ENCODE measurements around the gene TUBD1.
"Not testable (repeated sequence)": the region's sequence is repeated elsewhere in the genome, so short reads cannot be mapped to it uniquely, and the experiment has no call there.

The TUBD1 gene

GRCh38 chr17:59858167-59858816 is 34.5 kb downstream of the TUBD1 start:
- H3K27me3 ChIP-seq (ENCODE audit: control insufficient read depth in 1 of 2, insufficient read depth in 2 of 2, low read length in 2 of 2): no peaks in the 10 kb centered on the region
- H3K9me3 ChIP-seq (ENCODE audit: control insufficient read depth in 1 of 2, low read length in 2 of 2): no peaks in the 10 kb centered on the region
- no peak overlapping the region for H3K9ac ChIP-seq (ENCODE audit: low read depth in 1 of 2, low read length in 2 of 2)
- H3K4me3 ChIP-seq (ENCODE audit: low read depth in 1 of 2, low read length in 2 of 2): no peak overlapping the region
- H3K36me3 ChIP-seq (ENCODE audit: control insufficient read depth in 1 of 2, insufficient read depth in 2 of 2, low read length in 2 of 2): peaks cover 0 to 11% of the 10 kb centered on the region in 2 donors
- H3K27ac ChIP-seq (ENCODE audit: low read depth, low read length): no peak overlapping the region
- H3K4me1 ChIP-seq (ENCODE audit: control insufficient read depth in 1 of 2, insufficient read depth in 2 of 2, low read length in 2 of 2): peaks cover 3 to 16% of the 10 kb centered on the region in 2 donors

GRCh38 chr17:59856859-59857794 is 35.6 kb downstream of the TUBD1 start:
- no peaks in the 10 kb centered on the region for H3K9me3 ChIP-seq (ENCODE audit: control insufficient read depth in 1 of 2, low read length in 2 of 2)
- no peaks in the 10 kb centered on the region for H3K27me3 ChIP-seq (ENCODE audit: control insufficient read depth in 1 of 2, insufficient read depth in 2 of 2, low read length in 2 of 2)
- H3K27ac ChIP-seq (ENCODE audit: low read depth, low read length): no peak overlapping the region
- no peak overlapping the region for H3K4me3 ChIP-seq (ENCODE audit: low read depth in 1 of 2, low read length in 2 of 2)
- peaks cover 7 to 26% of the 10 kb centered on the region in 2 donors for H3K4me1 ChIP-seq (ENCODE audit: control insufficient read depth in 1 of 2, insufficient read depth in 2 of 2, low read length in 2 of 2)
- peaks cover 0 to 8% of the 10 kb centered on the region in 2 donors for H3K36me3 ChIP-seq (ENCODE audit: control insufficient read depth in 1 of 2, insufficient read depth in 2 of 2, low read length in 2 of 2)
- no peak overlapping the region for H3K9ac ChIP-seq (ENCODE audit: low read depth in 1 of 2, low read length in 2 of 2)

- H3K4me3 ChIP-seq (ENCODE audit: low read depth in 1 of 2, low read length in 2 of 2); H3K27me3 ChIP-seq (ENCODE audit: control insufficient read depth in 1 of 2, insufficient read depth in 2 of 2, low read length in 2 of 2); H3K36me3 ChIP-seq (ENCODE audit: control insufficient read depth in 1 of 2, insufficient read depth in 2 of 2, low read length in 2 of 2); H3K9ac ChIP-seq (ENCODE audit: low read depth in 1 of 2, low read length in 2 of 2); H3K9me3 ChIP-seq (ENCODE audit: control insufficient read depth in 1 of 2, low read length in 2 of 2): not testable (repeated sequence)
- Histone ChIP-seq H3K4me1 (ENCODE audit: control insufficient read depth in 1 of 2, insufficient read depth in 2 of 2, low read length in 2 of 2) (peaks cover 24 to 43% of the 10 kb centered on the region in 2 donors), H3K27ac (ENCODE audit: low read depth, low read length) (peak overlapping the region; percentile 2)
These were observed 38.6 kb downstream of the TUBD1 start for GRCh38 chr17:59853919-59854729.

- Histone ChIP-seq H3K36me3 (ENCODE audit: control insufficient read depth in 1 of 2, insufficient read depth in 2 of 2, low read length in 2 of 2) (no peaks in the 10 kb centered on the region), H3K4me1 (ENCODE audit: control insufficient read depth in 1 of 2, insufficient read depth in 2 of 2, low read length in 2 of 2) (peaks cover 31 to 51% of the 10 kb centered on the region in 2 donors), H3K27ac (ENCODE audit: low read depth, low read length) (peak overlapping the region; percentile 3), H3K4me3 (ENCODE audit: low read depth in 1 of 2, low read length in 2 of 2) (peak overlapping the region in 1 of 2 donors; percentile 24), H3K27me3 (ENCODE audit: control insufficient read depth in 1 of 2, insufficient read depth in 2 of 2, low read length in 2 of 2) (no peaks in the 10 kb centered on the region), H3K9ac (ENCODE audit: low read depth in 1 of 2, low read length in 2 of 2) (no peak overlapping the region), H3K9me3 (ENCODE audit: control insufficient read depth in 1 of 2, low read length in 2 of 2) (no peaks in the 10 kb centered on the region)
These were observed 39.4 kb downstream of the TUBD1 start for GRCh38 chr17:59853168-59853918.

GRCh38 chr17:59852847-59853167 is 39.9 kb downstream of the TUBD1 start:
- Histone ChIP-seq H3K27ac (ENCODE audit: low read depth, low read length) (peak overlapping the region; percentile 3), H3K4me1 (ENCODE audit: control insufficient read depth in 1 of 2, insufficient read depth in 2 of 2, low read length in 2 of 2) (peaks cover 31 to 55% of the 10 kb centered on the region in 2 donors)
- not testable (repeated sequence) for H3K4me3 ChIP-seq (ENCODE audit: low read depth in 1 of 2, low read length in 2 of 2); H3K36me3 ChIP-seq (ENCODE audit: control insufficient read depth in 1 of 2, insufficient read depth in 2 of 2, low read length in 2 of 2); H3K27me3 ChIP-seq (ENCODE audit: control insufficient read depth in 1 of 2, insufficient read depth in 2 of 2, low read length in 2 of 2); H3K9me3 ChIP-seq (ENCODE audit: control insufficient read depth in 1 of 2, low read length in 2 of 2); H3K9ac ChIP-seq (ENCODE audit: low read depth in 1 of 2, low read length in 2 of 2)

- H3K4me3 ChIP-seq (ENCODE audit: low read depth in 1 of 2, low read length in 2 of 2): no peak overlapping the region
- peak overlapping the region; percentile 44 for H3K27ac ChIP-seq (ENCODE audit: low read depth, low read length)
- no peaks in the 10 kb centered on the region for H3K27me3 ChIP-seq (ENCODE audit: control insufficient read depth in 1 of 2, insufficient read depth in 2 of 2, low read length in 2 of 2)
- H3K36me3 ChIP-seq (ENCODE audit: control insufficient read depth in 1 of 2, insufficient read depth in 2 of 2, low read length in 2 of 2): no peaks in the 10 kb centered on the region
- no peaks in the 10 kb centered on the region for H3K9me3 ChIP-seq (ENCODE audit: control insufficient read depth in 1 of 2, low read length in 2 of 2)
- peak overlapping the region in 1 of 2 donors; percentile 15 for H3K9ac ChIP-seq (ENCODE audit: low read depth in 1 of 2, low read length in 2 of 2)
- peaks cover 40 to 60% of the 10 kb centered on the region in 2 donors for H3K4me1 ChIP-seq (ENCODE audit: control insufficient read depth in 1 of 2, insufficient read depth in 2 of 2, low read length in 2 of 2)
These were observed 41.0 kb downstream of the TUBD1 start for GRCh38 chr17:59851439-59852375.

- not testable (repeated sequence) for H3K4me3 ChIP-seq (ENCODE audit: low read depth in 1 of 2, low read length in 2 of 2); H3K27ac ChIP-seq (ENCODE audit: low read depth, low read length); H3K9me3 ChIP-seq (ENCODE audit: control insufficient read depth in 1 of 2, low read length in 2 of 2); H3K36me3 ChIP-seq (ENCODE audit: control insufficient read depth in 1 of 2, insufficient read depth in 2 of 2, low read length in 2 of 2); H3K9ac ChIP-seq (ENCODE audit: low read depth in 1 of 2, low read length in 2 of 2); H3K27me3 ChIP-seq (ENCODE audit: control insufficient read depth in 1 of 2, insufficient read depth in 2 of 2, low read length in 2 of 2)
- H3K4me1 ChIP-seq (ENCODE audit: control insufficient read depth in 1 of 2, insufficient read depth in 2 of 2, low read length in 2 of 2): peaks cover 52 to 66% of the 10 kb centered on the region in 2 donors
These were observed 42.4 kb downstream of the TUBD1 start for GRCh38 chr17:59850311-59850710.

GRCh38 chr17:59848778-59849177 is 44.0 kb downstream of the TUBD1 start:
- peak overlapping the region in 1 of 2 donors; percentile 38 for H3K4me3 ChIP-seq (ENCODE audit: low read depth in 1 of 2, low read length in 2 of 2)

GRCh38 chr17:59848385-59848668 is 44.4 kb downstream of the TUBD1 start:
- H3K9ac ChIP-seq (ENCODE audit: low read depth in 1 of 2, low read length in 2 of 2): peak overlapping the region; percentile 15 to 28
- H3K9me3 ChIP-seq (ENCODE audit: control insufficient read depth in 1 of 2, low read length in 2 of 2): no peaks in the 10 kb centered on the region
- peak overlapping the region; percentile 52 for H3K27ac ChIP-seq (ENCODE audit: low read depth, low read length)
- no peaks in the 10 kb centered on the region for H3K36me3 ChIP-seq (ENCODE audit: control insufficient read depth in 1 of 2, insufficient read depth in 2 of 2, low read length in 2 of 2)
- peaks cover 66 to 70% of the 10 kb centered on the region in 2 donors for H3K4me1 ChIP-seq (ENCODE audit: control insufficient read depth in 1 of 2, insufficient read depth in 2 of 2, low read length in 2 of 2)
- H3K27me3 ChIP-seq (ENCODE audit: control insufficient read depth in 1 of 2, insufficient read depth in 2 of 2, low read length in 2 of 2): no peaks in the 10 kb centered on the region
- H3K4me3 ChIP-seq (ENCODE audit: low read depth in 1 of 2, low read length in 2 of 2): peak overlapping the region in 1 of 2 donors; percentile 38

More at GRCh38 chr17:59848778-59849177, 44.0 kb downstream of the TUBD1 start:
- H3K27ac ChIP-seq (ENCODE audit: low read depth, low read length): peak overlapping the region; percentile 52
- no peaks in the 10 kb centered on the region for H3K9me3 ChIP-seq (ENCODE audit: control insufficient read depth in 1 of 2, low read length in 2 of 2)
- no peaks in the 10 kb centered on the region for H3K27me3 ChIP-seq (ENCODE audit: control insufficient read depth in 1 of 2, insufficient read depth in 2 of 2, low read length in 2 of 2)
- peak overlapping the region; percentile 15 to 36 for H3K9ac ChIP-seq (ENCODE audit: low read depth in 1 of 2, low read length in 2 of 2)
- peaks cover 64 to 74% of the 10 kb centered on the region in 2 donors for H3K4me1 ChIP-seq (ENCODE audit: control insufficient read depth in 1 of 2, insufficient read depth in 2 of 2, low read length in 2 of 2)
- no peaks in the 10 kb centered on the region for H3K36me3 ChIP-seq (ENCODE audit: control insufficient read depth in 1 of 2, insufficient read depth in 2 of 2, low read length in 2 of 2)

All from duodenal mucosa (tissue), 2 donors.